ENCODE measurements around the gene KRTAP4-8.
"Not testable (repeated sequence)": the region's sequence is repeated elsewhere in the genome, so short reads cannot be mapped to it uniquely, and the experiment has no call there.

Gene KRTAP4-8

DNA sequence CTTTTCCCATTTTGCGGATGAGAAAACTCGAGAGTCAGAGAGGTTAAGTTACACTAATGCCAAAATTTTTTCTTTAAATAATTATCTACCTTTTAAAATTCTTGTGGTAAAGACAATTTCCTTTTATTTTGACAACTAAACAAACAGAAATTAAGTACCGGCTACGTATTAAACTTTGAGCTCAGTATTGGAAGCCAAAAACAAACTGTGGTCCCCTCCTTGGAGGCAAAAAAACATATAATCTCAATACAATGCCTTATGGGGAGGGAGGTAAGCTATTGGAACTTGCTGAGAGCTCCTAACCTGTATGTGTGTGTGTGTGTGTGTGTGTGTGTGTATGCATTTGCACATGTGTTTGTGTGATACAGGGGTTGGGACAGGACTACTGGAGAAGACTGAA lies 34.5 kb downstream of the KRTAP4-8 start:
- no peak overlapping the region for H3K4me3 ChIP-seq (ENCODE audit: low read depth, low read length)
- no peak for DNase-seq (ENCODE audit: low read depth, low spot score)
- TF ChIP-seq, protein P1, sequence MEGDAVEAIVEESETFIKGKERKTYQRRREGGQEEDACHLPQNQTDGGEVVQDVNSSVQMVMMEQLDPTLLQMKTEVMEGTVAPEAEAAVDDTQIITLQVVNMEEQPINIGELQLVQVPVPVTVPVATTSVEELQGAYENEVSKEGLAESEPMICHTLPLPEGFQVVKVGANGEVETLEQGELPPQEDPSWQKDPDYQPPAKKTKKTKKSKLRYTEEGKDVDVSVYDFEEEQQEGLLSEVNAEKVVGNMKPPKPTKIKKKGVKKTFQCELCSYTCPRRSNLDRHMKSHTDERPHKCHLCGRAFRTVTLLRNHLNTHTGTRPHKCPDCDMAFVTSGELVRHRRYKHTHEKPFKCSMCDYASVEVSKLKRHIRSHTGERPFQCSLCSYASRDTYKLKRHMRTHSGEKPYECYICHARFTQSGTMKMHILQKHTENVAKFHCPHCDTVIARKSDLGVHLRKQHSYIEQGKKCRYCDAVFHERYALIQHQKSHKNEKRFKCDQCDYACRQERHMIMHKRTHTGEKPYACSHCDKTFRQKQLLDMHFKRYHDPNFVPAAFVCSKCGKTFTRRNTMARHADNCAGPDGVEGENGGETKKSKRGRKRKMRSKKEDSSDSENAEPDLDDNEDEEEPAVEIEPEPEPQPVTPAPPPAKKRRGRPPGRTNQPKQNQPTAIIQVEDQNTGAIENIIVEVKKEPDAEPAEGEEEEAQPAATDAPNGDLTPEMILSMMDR (IDR thresholded peaks at IDR 0.05; ENCODE audit: insufficient read depth, low read length, missing control alignments) = no peak
- ChIA-PET CTCF (interaction anchor here (0.7 to 1.5 kb wide), 3 partner anchors 267 to 602 kb away, joined by 3 to 5 read pairs (median 3); no protein-coding TSS in a partner anchor), POLR2A (no interaction called here)

DNA sequence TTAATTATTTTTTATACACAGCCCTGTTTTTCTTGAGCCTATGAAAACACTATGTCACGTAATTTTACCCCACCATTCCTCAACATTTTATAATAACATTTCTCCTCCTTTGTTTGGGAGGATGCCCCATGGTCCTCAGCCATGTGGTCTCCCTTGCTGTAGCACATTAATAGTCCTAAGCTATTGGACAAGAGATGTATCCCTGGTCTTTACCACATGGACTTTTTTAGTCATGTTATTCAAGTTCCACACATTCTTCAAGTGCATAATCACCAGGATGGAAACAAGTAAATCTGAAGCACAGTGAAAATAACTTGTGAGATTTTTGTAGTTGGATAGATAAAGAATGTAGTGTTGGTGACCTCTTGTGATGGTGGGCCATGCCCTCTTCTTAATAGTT lies 36.0 kb downstream of the KRTAP4-8 start:
- H3K4me3 ChIP-seq (ENCODE audit: low read depth, low read length) = no peak overlapping the region
- CTCF ChIA-PET = interaction anchor here (2.9 to 3.1 kb wide), 2 partner anchors 149 to 206 kb away, joined by 10 to 11 read pairs; no protein-coding TSS in a partner anchor
- TF ChIP-seq, protein P1 (IDR thresholded peaks at IDR 0.05; ENCODE audit: insufficient read depth, low read length, missing control alignments) = no peak
- DNase-seq (ENCODE audit: low read depth, low spot score) = peak; percentile 99
- POLR2A ChIA-PET = interaction anchor here (0.6 to 1.2 kb wide), 4 partner anchors 105 to 487 kb away, joined by 3 to 5 read pairs (median 3); no protein-coding TSS in a partner anchor

DNA sequence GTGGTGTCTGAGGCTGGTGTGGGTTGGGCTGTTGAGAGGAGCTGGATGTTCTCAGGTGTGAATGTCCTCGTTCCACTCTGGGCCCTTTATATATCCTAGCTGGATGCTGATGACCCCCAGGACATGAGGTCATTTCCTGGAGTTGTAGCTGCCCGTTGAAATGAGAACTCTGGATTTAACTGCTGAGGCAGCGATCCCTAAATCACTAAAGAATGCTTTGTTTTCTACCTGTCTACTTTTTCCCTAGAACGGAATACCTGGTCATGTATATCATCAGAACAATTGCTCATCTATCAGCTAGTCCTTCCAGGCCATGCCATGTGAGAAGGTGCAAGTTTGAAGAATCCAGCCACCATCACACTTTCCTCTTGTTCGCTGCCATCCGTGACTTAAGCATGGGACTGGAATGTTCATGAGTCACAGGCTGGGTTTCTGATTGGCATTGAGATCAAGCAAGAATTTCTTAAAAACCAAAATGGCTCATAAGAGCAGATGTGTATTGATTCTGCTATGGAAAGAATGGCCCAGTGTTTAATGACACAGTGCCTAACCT lies 37.8 kb downstream of the KRTAP4-8 start, which contains the start of gene KRTAP2-3:
KRTAP2-3 (minus strand) TSS at position 63 of the 553 bp plus-strand sequence. CDS start 64 bp downstream, outside the sequence.
- H3K4me3 ChIP-seq (ENCODE audit: low read depth, low read length) = peak within 1 kb of the TSS; percentile 15
- ChIA-PET CTCF (interaction anchor here (0.9 to 3.1 kb wide), 14 partner anchors 13 to 605 kb away, joined by 3 to 11 read pairs (median 4); partner anchors contain the start of gene KRTAP2-1), POLR2A (interaction anchor here (0.5 to 3.1 kb wide), 8 partner anchors 11 to 628 kb away, joined by 3 to 31 read pairs (median 6); no protein-coding TSS in a partner anchor)
- DNase-seq (ENCODE audit: low read depth, low spot score) = peak; percentile 95
- TF ChIP-seq, protein P1 (IDR thresholded peaks at IDR 0.05; ENCODE audit: insufficient read depth, low read length, missing control alignments) = no peak

DNA sequence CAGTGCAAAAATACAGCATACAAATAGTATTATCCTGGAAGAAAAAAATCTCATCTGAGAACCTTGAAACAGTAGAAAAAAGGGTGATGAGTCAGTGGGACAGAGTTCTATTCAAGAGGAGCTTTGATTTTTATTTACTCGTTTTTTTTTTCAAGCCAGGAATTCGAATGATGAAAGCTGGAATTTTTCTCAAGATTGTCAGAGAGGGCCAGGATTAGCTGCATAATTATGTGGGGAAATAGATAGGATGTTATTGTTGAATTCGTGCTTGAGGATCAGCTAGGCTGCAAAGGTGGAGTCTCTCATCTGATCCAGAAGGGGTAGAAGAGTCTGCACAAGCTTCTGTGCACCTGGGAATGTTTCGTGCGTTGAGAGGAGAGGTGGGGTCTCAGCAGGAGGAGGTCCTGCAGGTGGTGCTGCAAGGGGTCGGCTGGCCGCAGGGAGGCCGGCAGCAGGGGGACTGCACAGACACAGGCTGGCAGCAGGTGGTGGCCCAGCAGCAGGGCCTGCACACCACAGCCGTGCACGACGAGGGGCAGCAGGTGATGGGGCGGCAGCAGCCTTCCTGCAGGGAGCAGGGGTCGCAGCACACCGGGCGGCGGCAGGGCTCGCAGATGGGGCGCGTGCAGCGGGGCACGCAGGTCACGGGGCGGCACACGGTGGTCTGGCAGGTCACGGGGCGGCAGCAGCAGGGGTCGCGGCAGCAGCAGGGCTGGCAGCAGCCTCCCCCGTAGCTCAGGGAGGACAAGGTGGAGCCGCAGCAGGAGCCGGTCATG lies 38.5 kb downstream of the KRTAP4-8 start:
- ChIA-PET CTCF (interaction anchor here (0.7 to 3.1 kb wide), 13 partner anchors 11 to 604 kb away, joined by 3 to 11 read pairs (median 5); partner anchors contain the start of gene KRTAP2-1), POLR2A (interaction anchor here (0.6 to 3.1 kb wide), 11 partner anchors 11 to 630 kb away, joined by 3 to 31 read pairs (median 4); no protein-coding TSS in a partner anchor)
- H3K4me3 ChIP-seq (ENCODE audit: low read depth, low read length) = peak overlapping the region; percentile 15
- peak; percentile 81 for DNase-seq (ENCODE audit: low read depth, low spot score)

DNA sequence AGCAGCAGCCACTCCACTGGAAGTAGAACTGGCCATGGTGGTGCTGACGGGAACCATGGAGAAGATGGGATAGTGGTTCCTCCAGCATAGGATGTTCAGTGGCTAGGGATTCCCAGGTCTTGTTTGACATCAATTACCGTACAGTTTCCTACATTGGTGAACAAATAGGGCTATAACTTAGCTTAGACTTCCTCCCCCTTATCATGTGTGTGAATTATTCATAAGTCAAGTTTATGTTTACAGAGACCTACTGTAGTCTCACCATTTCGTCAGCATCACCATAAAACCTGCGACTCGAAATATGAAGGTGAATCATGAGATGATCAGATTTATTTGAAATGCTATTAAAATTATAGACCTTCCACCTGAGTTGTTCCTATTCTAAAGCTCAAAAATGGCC lies 39.2 kb downstream of the KRTAP4-8 start:
- ChIA-PET CTCF (interaction anchor here (0.7 to 3.1 kb wide), 11 partner anchors 10 to 590 kb away, joined by 3 to 11 read pairs (median 4); partner anchors contain the start of gene KRTAP2-1), POLR2A (interaction anchor here (0.6 to 3.1 kb wide), 10 partner anchors 10 to 631 kb away, joined by 3 to 31 read pairs (median 4); no protein-coding TSS in a partner anchor)
- no peak overlapping the region for H3K4me3 ChIP-seq (ENCODE audit: low read depth, low read length)
- TF ChIP-seq, protein P1 (IDR thresholded peaks at IDR 0.05; ENCODE audit: insufficient read depth, low read length, missing control alignments) = no peak
- no peak for DNase-seq (ENCODE audit: low read depth, low spot score)

DNA sequence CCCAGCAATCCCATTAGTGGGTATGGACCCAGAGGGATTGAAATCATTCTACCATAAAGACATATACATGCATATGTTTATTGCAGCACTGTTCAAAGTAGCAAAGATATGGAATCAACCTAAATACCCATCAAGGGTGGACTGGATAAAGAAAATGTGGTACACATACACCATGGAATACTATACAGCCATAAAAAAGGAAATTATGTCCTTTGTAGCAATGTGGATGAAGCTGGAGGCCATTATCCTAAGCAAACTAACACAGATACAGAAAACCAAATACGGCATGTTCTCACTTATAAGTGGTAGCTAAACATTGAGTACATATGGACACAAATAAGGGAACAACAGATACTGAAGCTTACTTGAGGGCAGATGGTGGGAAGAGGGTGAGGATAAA lies 40.4 kb downstream of the KRTAP4-8 start:
- DNase-seq (ENCODE audit: low read depth, low spot score) = no peak
- no peak overlapping the region for H3K4me3 ChIP-seq (ENCODE audit: low read depth, low read length)
- ChIA-PET CTCF (interaction anchor here (1.0 to 2.5 kb wide), 3 partner anchors 9 to 491 kb away, joined by 3 to 10 read pairs (median 5); no protein-coding TSS in a partner anchor), POLR2A (interaction anchor here (1.0 kb wide), 1 partner anchor 9 kb away, joined by 3 read pairs; no protein-coding TSS in a partner anchor)
- TF ChIP-seq, protein P1 (IDR thresholded peaks at IDR 0.05; ENCODE audit: insufficient read depth, low read length, missing control alignments) = no peak

DNA sequence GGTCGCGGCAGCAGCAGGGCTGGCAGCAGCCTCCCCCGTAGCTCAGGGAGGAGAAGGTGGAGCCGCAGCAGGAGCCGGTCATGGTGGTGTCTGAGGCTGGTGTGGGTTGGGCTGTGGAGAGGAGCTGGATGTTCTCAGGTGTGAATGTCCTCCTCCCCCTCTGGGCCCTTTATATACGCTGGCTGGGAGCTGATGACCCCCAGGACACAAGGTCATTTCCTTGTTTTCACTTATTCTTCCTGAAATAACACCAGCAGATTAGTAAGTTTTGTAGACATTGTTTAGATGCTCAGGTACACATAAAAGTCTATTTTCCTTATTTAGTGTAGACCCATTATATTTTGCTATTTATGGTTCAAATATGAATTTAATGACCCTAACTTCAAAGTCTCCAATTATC lies 42.8 kb downstream of the KRTAP4-8 start, which contains the start of gene KRTAP2-2:
KRTAP2-2 (minus strand) TSS at position 101 of the 400 bp plus-strand sequence; CDS start at position 82, 19 bp downstream.
- POLR2A ChIA-PET; DNase-seq (ENCODE audit: low read depth, low spot score); H3K4me3 ChIP-seq (ENCODE audit: low read depth, low read length): not testable (repeated sequence)
- CTCF ChIA-PET = interaction anchor here (1.5 kb wide), 1 partner anchor 494 kb away, joined by 7 read pairs; no protein-coding TSS in a partner anchor

DNA sequence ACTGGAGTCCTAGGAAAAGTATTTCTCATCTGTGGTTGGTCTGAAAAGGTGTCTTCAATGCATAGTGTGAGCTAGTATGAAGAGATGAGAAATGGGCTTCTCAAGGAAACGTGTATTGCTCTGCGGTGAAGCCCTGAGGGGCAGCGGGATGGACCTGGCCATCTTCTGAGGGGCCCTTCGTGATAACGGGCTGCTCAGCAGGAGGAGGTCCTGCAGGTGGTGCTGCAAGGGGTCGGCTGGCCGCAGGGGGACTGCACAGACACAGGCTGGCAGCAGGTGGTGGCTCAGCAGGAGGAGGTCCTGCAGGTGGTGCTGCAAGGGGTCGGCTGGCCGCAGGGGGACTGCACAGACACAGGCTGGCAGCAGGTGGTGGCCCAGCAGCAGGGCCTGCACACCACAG lies 43.4 kb downstream of the KRTAP4-8 start:
- POLR2A ChIA-PET; CTCF ChIA-PET; DNase-seq (ENCODE audit: low read depth, low spot score); H3K4me3 ChIP-seq (ENCODE audit: low read depth, low read length): not testable (repeated sequence)

Measured in AG04449 (cell line).